Lung (tissue), 12 donors: ENCODE data around the gene CGB1. TPM values are rescaled to one million over a fixed set of nuclear protein-coding genes. Genes with fewer than 3 reads are reported as not detected.

ENCODE experiments used
- ATAC-seq: fragments of 200-7000 bp; cut with Tn5 transposase; one replicate; pipeline ENCODE4 v1.9.1; 2020; ENCODE audit warnings: moderate number of reproducible peaks; ENCODE audit not compliant: insufficient read depth, low FRiP score
- DNase-seq, 3 donors: peaks; one replicate each; pipeline ENCODE4 v3.0.0-alpha.2; 2013 to 2017
- H3K27ac ChIP-seq, 2 donors: one replicate each; pipeline ENCODE4 v1.5.1; 2013; ENCODE audit warnings: mild to moderate bottlenecking in 2 of 2, moderate library complexity in 2 of 2, control low read depth in 1 of 2, inconsistent platforms in 1 of 2, low read depth in 1 of 2, low read length in 1 of 2
- H3K27me3 ChIP-seq, 3 donors: one replicate each; pipeline ENCODE4 v1.5.1; 2013; ENCODE audit warnings: low read length in 2 of 3; ENCODE audit not compliant: control insufficient read depth in 3 of 3, insufficient read depth in 3 of 3
- H3K36me3 ChIP-seq, 4 donors: one replicate each; pipeline ENCODE4 v1.5.1; 2013; ENCODE audit warnings: low read length in 4 of 4, mild to moderate bottlenecking in 1 of 4, moderate library complexity in 1 of 4; ENCODE audit not compliant: control insufficient read depth in 4 of 4, insufficient read depth in 4 of 4
- H3K4me1 ChIP-seq, 5 donors: one replicate each; pipeline ENCODE4 v1.5.1; 2013; ENCODE audit warnings: low read length in 5 of 5, mild to moderate bottlenecking in 2 of 5, moderate library complexity in 1 of 5; ENCODE audit not compliant: control insufficient read depth in 5 of 5, insufficient read depth in 5 of 5
- H3K4me3 ChIP-seq: one replicate; pipeline ENCODE4 v1.5.1; 2013; ENCODE audit warnings: mild to moderate bottlenecking, control low read depth, moderate library complexity
- H3K9ac ChIP-seq, 2 donors: one replicate each; pipeline ENCODE4 v1.5.1; 2013; ENCODE audit warnings: low read length in 2 of 2, control low read depth in 1 of 2; ENCODE audit not compliant: insufficient read depth in 1 of 2
- H3K9me3 ChIP-seq, 4 donors: one replicate each; pipeline ENCODE4 v1.5.1; 2013; ENCODE audit warnings: low read length in 3 of 4, mild to moderate bottlenecking in 1 of 4, moderate library complexity in 1 of 4; ENCODE audit not compliant: control insufficient read depth in 4 of 4, insufficient read depth in 3 of 4
- CTCF ChIP-seq: IDR thresholded peaks from 2 replicates; pipeline ENCODE4 v1.5.1; 2012; ENCODE audit warnings: mild to moderate bottlenecking; ENCODE audit errors: control extremely low read depth, extremely low read depth
- WGBS, 2 donors: extraction: QIAGEN DNeasy Blood & Tissue Kit; methylation state at CpG; one replicate each; pipeline ENCODE4 v1.1.7; 2013; 5-methylcytosine and 5-hydroxymethylcytosine counted together
- polyA plus RNA-seq, 2 donors: library from polyadenylated mRNA; stranded (reverse); fragments of 200-250 nt; gene quantifications; one replicate each; pipeline ENCODE4 v1.2.1, GENCODE V29; 2013
- total RNA-seq, 2 donors: library from RNA; depleted of rRNA in 1 of 2; stranded (reverse); fragments of >200 nt in 1 of 2; gene quantifications; one replicate each; pipeline ENCODE4 v1.2.1, GENCODE V29; 2014 to 2021
- donor health status: control.
- donor health status: control.
- donor health status: Bipolar disorder and iron deficiency.
- donor health status: healthy.
- donor health status: DM: yes; HTN: yes; CAD: no.

The CGB1 gene
- total and polyA plus RNA-seq, 4 donors = not detected

- ATAC-seq (no peak), DNase-seq (no peak)
- H3K4me1 ChIP-seq = no peaks in the 10 kb centered on the region
- no peak overlapping the region for H3K9ac ChIP-seq
- peaks cover 13 to 70% (median 21%) of the 10 kb centered on the region in 4 donors for H3K36me3 ChIP-seq
- TF ChIP-seq CTCF = no peak
- 96 to 97% methylated on average over 18 of the region's 18 CpGs for WGBS, 2 donors
- no peaks in the 10 kb centered on the region for H3K9me3 ChIP-seq
- H3K27me3 ChIP-seq = no peaks in the 10 kb centered on the region
- H3K27ac ChIP-seq = no peak overlapping the region
- H3K4me3 ChIP-seq = no peak overlapping the region
These were observed 26.9 kb downstream of the CGB1 start for GRCh38 chr19:49009828-49010227.

DNA sequence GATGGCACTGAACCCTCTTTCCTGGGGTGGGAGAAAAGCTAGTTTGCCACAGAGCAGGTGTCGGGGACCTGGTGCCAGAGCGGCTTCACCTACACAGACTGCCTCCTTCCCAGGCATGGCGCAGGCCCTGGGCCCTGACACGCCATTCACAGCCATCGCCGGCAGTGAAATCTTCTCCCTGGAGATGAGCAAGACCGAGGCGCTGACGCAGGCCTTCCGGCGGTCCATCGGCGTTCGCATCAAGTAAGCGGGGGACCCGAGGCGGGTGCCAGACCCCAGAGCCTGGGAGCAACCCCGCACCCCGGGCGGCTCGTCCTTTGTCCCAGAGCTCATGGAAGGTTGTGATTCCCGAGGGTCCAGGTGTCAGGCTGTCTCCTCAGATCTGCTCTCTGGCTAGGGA lies 29.8 kb downstream of the CGB1 start:
- no peak overlapping the region for H3K9ac ChIP-seq
- WGBS, 2 donors = 98 to 99% methylated on average over 22 of the region's 22 CpGs
- no peaks in the 10 kb centered on the region for H3K9me3 ChIP-seq
- H3K36me3 ChIP-seq = peaks cover 12 to 61% (median 24%) of the 10 kb centered on the region in 4 donors
- ATAC-seq = no peak
- H3K27ac ChIP-seq = no peak overlapping the region
- H3K27me3 ChIP-seq = no peaks in the 10 kb centered on the region
- H3K4me1 ChIP-seq = no peaks in the 10 kb centered on the region
- no peak for TF ChIP-seq CTCF
- H3K4me3 ChIP-seq = no peak overlapping the region
- DNase-seq = no peak

DNA sequence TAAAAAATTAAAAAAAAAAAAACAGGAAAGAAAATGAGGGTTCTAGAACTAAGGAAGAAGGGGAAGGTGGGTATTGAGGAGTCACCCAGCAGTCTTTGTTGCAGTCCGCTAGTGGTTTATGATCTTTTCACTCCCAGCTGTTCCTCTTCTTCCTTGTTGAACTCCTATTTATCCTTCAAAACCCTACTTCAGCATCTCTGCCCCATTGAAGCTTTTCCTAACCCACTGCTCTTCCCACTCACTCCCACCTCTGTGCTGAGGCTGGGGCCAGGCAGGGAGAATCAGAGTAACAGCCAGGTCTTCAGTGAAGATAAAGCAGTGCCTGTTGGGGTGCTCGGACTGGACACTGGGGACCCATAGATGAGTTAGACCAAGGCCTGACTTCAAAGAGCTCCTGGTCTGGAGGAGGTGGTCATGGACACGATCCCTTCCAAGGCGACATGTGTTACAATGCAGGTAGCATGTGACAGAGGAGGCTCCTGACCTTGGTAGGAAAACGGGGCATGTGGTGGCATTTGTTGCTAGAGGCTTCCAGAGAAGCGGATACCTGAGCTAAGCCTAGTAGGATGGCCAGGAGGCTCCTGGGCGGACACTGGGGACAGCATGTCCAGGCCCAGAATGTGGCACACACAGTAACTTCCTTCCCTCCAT lies 31.6 kb downstream of the CGB1 start:
- Histone ChIP-seq H3K4me3 (no peak overlapping the region), H3K27me3 (no peaks in the 10 kb centered on the region), H3K9ac (no peak overlapping the region), H3K9me3 (no peaks in the 10 kb centered on the region), H3K36me3 (peaks cover 12 to 43% (median 22%) of the 10 kb centered on the region in 4 donors), H3K27ac (no peak overlapping the region), H3K4me1 (no peaks in the 10 kb centered on the region)
- no peak for TF ChIP-seq CTCF
- DNase-seq (no peak), ATAC-seq (no peak)
- WGBS, 2 donors = 95 to 99% methylated on average over 7 of the region's 7 CpGs

DNA sequence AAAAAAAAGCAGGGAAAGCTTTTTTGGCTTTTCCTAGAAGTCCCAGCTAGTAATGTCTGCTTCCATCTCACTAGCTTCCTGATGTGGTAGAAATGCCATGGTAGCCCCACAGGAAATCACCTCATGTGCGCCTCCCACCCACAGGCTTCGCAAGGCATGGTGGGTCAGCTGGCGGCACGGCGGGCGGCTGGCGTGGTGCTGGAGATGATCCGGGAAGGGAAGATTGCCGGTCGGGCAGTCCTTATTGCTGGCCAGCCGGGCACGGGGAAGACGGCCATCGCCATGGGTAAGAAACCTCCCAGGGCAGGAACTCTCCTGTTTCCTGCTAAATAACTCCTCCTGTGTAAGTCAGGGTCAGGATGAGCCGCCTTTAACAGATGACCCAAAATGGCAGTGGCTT lies 32.6 kb downstream of the CGB1 start:
- DNase-seq = no peak
- H3K4me1 ChIP-seq = no peaks in the 10 kb centered on the region
- peaks cover 12 to 38% (median 16%) of the 10 kb centered on the region in 4 donors for H3K36me3 ChIP-seq

More for the DNA sequence above, 32.6 kb downstream of the CGB1 start:
- no peak for ATAC-seq
- Histone ChIP-seq H3K27ac (no peak overlapping the region), H3K9me3 (no peaks in the 10 kb centered on the region), H3K27me3 (no peaks in the 10 kb centered on the region), H3K9ac (no peak overlapping the region), H3K4me3 (no peak overlapping the region)
- no peak for TF ChIP-seq CTCF
- 98% methylated on average over 15 of the region's 15 CpGs for WGBS, 2 donors
